Measurements from ENCODE around the gene MAP3K9.

- TF ChIP-seq CTCF (IDR thresholded peaks at IDR 0.05; ENCODE audit: low read length) (no peak), EZH2 (optimal IDR thresholded peaks at IDR 0.05; ENCODE audit: low read depth, low read length) (no peak)
Measured at GRCh38 chr14:70718383-70719118, 90.8 kb downstream of the MAP3K9 start.
